HepG2 (cell line): ENCODE measurements around the gene ARVCF. TPM values are rescaled to one million over a fixed set of nuclear protein-coding genes. Genes with fewer than 3 reads are reported as not detected.

Experiments used
- ATAC-seq: fragments of 200-7000 bp; cut with Tn5 transposase; 3 replicates; pipeline ENCODE4 v1.9.1; 2020; ENCODE audit warnings: mild to moderate bottlenecking, moderate library complexity
- BruUV-seq: library from RNA; stranded (reverse); fragments of 400-500 nt; replicated peaks from 2 replicates; lab custom pipeline; 2021; lab: Mats Ljungman, UMichigan
- CTCF ChIA-PET: fragments of 300-600 bp; formaldehyde crosslinking; extraction: SDS; loops from one replicate; lab custom pipeline; 2021; ENCODE audit warnings: low total read pairs, inconsistent platforms, low intra/inter-chr PET ratio; lab: Yijun Ruan, JAX
- POLR2A ChIA-PET: fragments of 350-600 bp; sonication (Branson Sonifier 250); formaldehyde crosslinking; loops from one replicate; lab custom pipeline; 2020; ENCODE audit warnings: antibody characterized with exemption, inconsistent platforms; lab: Yijun Ruan, JAX
- DNase-seq: peaks from one replicate; pipeline ENCODE4 v3.0.0-alpha.2; 2015; ENCODE audit warnings: low spot score
- FAIRE-seq: peaks from 3 replicates; lab custom pipeline; 2011; peaks lifted over from hg19 to GRCh38; lab: Jason Lieb, UNC
- H2AFZ ChIP-seq: one replicate; pipeline ENCODE4 v1.6.1; 2011; ENCODE audit warnings: low read length, inconsistent platforms
- H3K27ac ChIP-seq: fragments of 300-600 bp; 3 replicates; pipeline ENCODE4 v1.8.0; 2011; ENCODE audit warnings: mixed run types, mild to moderate bottlenecking, mixed read lengths, low read length, inconsistent platforms; ENCODE audit not compliant: insufficient read depth; ENCODE audit errors: extremely low read length
- H3K27me3 ChIP-seq, 2 experiments: fragments of 200-600 bp in 1 of 2; 2 replicates in 1 of 2; 3 replicates in 1 of 2; pipeline versions ENCODE4 v1.6.0 to v1.8.0; 2011; ENCODE audit warnings: low read length in 2 of 2, mild to moderate bottlenecking in 2 of 2, moderate library complexity in 2 of 2, inconsistent platforms in 1 of 2; ENCODE audit not compliant: insufficient read depth in 2 of 2, control insufficient read depth in 1 of 2
- H3K36me3 ChIP-seq, 2 experiments: fragments of 200-600 bp in 1 of 2; replicated peaks in 1 of 2; 2 replicates in 1 of 2; 3 replicates in 1 of 2; pipeline versions ENCODE4 v1.5.1 to v1.8.0; 2011; ENCODE audit warnings: low read length in 2 of 2, inconsistent platforms in 1 of 2; ENCODE audit not compliant: insufficient read depth in 2 of 2, control insufficient read depth in 1 of 2
- H3K4me1 ChIP-seq: 2 replicates; pipeline ENCODE4 v1.5.1; 2012; ENCODE audit warnings: low read length, inconsistent platforms; ENCODE audit not compliant: insufficient read depth
- H3K4me2 ChIP-seq: 2 replicates; pipeline ENCODE4 v1.6.0; 2011; ENCODE audit warnings: low read depth, low read length, inconsistent platforms
- H3K4me3 ChIP-seq, 3 experiments: fragments of 200-600 bp in 1 of 3; sonication (generic), shearing (Covaris generic) in 1 of 3; replicated peaks in 1 of 3; 2 replicates each; pipeline ENCODE4 v1.5.1; 2011 to 2016; ENCODE audit warnings: low read length in 3 of 3, inconsistent platforms in 2 of 3, low read depth in 2 of 3, mild to moderate bottlenecking in 2 of 3, control low read depth in 1 of 3, mixed read lengths in 1 of 3; ENCODE audit not compliant: insufficient read depth in 1 of 3
- H3K79me2 ChIP-seq: one replicate; pipeline ENCODE4 v1.6.1; 2011; ENCODE audit warnings: low read length, inconsistent platforms; ENCODE audit not compliant: insufficient read depth
- H3K9ac ChIP-seq: 2 replicates; pipeline ENCODE4 v1.6.0; 2011; ENCODE audit warnings: mild to moderate bottlenecking, low read depth, low read length, inconsistent platforms; ENCODE audit not compliant: insufficient read depth
- H3K9me3 ChIP-seq: 2 replicates; pipeline ENCODE4 v1.5.1; 2012; ENCODE audit warnings: mild to moderate bottlenecking, low read length
- H4K20me1 ChIP-seq: 2 replicates; pipeline ENCODE4 v1.6.0; 2011; ENCODE audit warnings: inconsistent platforms, mild to moderate bottlenecking, low read length, moderate library complexity; ENCODE audit not compliant: insufficient read depth
- CBX2 ChIP-seq, 2 experiments: fragments of 200-600 bp in 1 of 2; sonication (generic); formaldehyde crosslinking in 1 of 2; IDR thresholded peaks; 2 replicates each; pipeline versions ENCODE4 v1.7.0 to v1.8.1; 2018 to 2022; ENCODE audit warnings: low read depth in 2 of 2, low read length in 1 of 2, mild to moderate bottlenecking in 1 of 2, missing genetic modification reagents in 1 of 2
- GATAD2A ChIP-seq: IDR thresholded peaks from 2 replicates; pipeline ENCODE4 v1.6.1; 2016
- KLF13 ChIP-seq: sonication (generic); formaldehyde crosslinking; IDR thresholded peaks from 2 replicates; pipeline ENCODE4 v1.4.0; 2020; ENCODE audit warnings: mild to moderate bottlenecking, missing genetic modification reagents
- MED13 ChIP-seq: sonication (generic); formaldehyde crosslinking; IDR thresholded peaks from 2 replicates; pipeline ENCODE4 v1.5.0; 2020; ENCODE audit warnings: missing genetic modification reagents
- PHF20 ChIP-seq: sonication (generic); formaldehyde crosslinking; IDR thresholded peaks from 2 replicates; pipeline ENCODE4 v1.5.0; 2020; ENCODE audit warnings: mild to moderate bottlenecking, missing genetic modification reagents
- RXRB ChIP-seq: IDR thresholded peaks from 2 replicates; pipeline ENCODE4 v1.6.1; 2016; ENCODE audit warnings: borderline replicate concordance, missing genetic modification reagents, missing compliant biosample characterization
- SP1 ChIP-seq, 2 experiments: fragments of 450-650 bp in 1 of 2; sonication (generic) in 1 of 2; formaldehyde crosslinking in 1 of 2; IDR thresholded peaks; 2 replicates each; pipeline versions ENCODE4 v1.4.0 to v1.6.1; 2016 to 2020; ENCODE audit warnings: missing genetic modification reagents in 1 of 2
- ZNF556 ChIP-seq: sonication (generic); formaldehyde crosslinking; IDR thresholded peaks from 2 replicates; pipeline ENCODE4 v1.4.0; 2020; ENCODE audit warnings: mild to moderate bottlenecking, missing genetic modification reagents, borderline replicate concordance
- WGBS: methylation state at CpG from one replicate; pipeline ENCODE4 v1.1.6; 2017; ENCODE audit warnings: low lambda C conversion rate; 5-methylcytosine and 5-hydroxymethylcytosine counted together
- in situ Hi-C: cut with HindIII; loops from 2 replicates; pipeline ENCODE4 v1.10.0; 2017; ENCODE audit warnings: low pct_unique_long_range_greater_than_20kb; ENCODE audit not compliant: extremely low pct_ligation_motif_present
- intact Hi-C: fragments of 100-400 bp; cut with micrococcal nuclease; formaldehyde crosslinking; loops from one replicate; pipeline ENCODE4 v1.10.0; 2022; ENCODE audit not compliant: unreplicated experiment
- polyA plus RNA-seq, 8 experiments: library from polyadenylated mRNA; depleted of rRNA in 3 of 8; stranded (reverse) in 7 of 8; unstranded in 1 of 8; fragments of >200 nt; fragmentation: Illumina TruSeq in 4 of 8; extraction: Trizol in 4 of 8; gene quantifications; 2 replicates each; pipeline versions ENCODE4 v1.2.1 to v1.2.3, GENCODE V29; 2011 to 2016; ENCODE audit warnings: low read depth in 4 of 8, missing spikeins in 1 of 8, mixed read lengths in 1 of 8; ENCODE audit not compliant: insufficient read depth in 1 of 8
- total RNA-seq, 5 experiments: library from RNA; depleted of rRNA; stranded (reverse); fragments of >200 nt; fragmentation: Illumina TruSeq; extraction: Trizol; gene quantifications; 2 replicates each; pipeline ENCODE4 v1.2.3, GENCODE V29; 2016; ENCODE audit warnings: low read depth in 1 of 5
- TF ChIP-seq, protein P1 (sequence below): sonication (generic); formaldehyde crosslinking; IDR thresholded peaks from 2 replicates; pipeline ENCODE4 v1.5.0; 2020; ENCODE audit warnings: missing genetic modification reagents, mild to moderate bottlenecking, borderline replicate concordance
- TF ChIP-seq, protein P2 (sequence below): sonication (generic); formaldehyde crosslinking; conservative IDR thresholded peaks from 2 replicates; pipeline ENCODE4 v1.8.1; 2023; ENCODE audit warnings: missing genetic modification reagents
- TF ChIP-seq, protein P3 (sequence below): sonication (generic); formaldehyde crosslinking; IDR thresholded peaks from 2 replicates; pipeline ENCODE4 v1.5.1; 2020; ENCODE audit warnings: mild to moderate bottlenecking, missing genetic modification reagents, moderate library complexity
- TF ChIP-seq, protein P4 (sequence below): IDR thresholded peaks from 2 replicates; pipeline ENCODE4 v1.6.1; 2016; ENCODE audit warnings: missing compliant biosample characterization, missing genetic modification reagents, borderline replicate concordance

ARVCF gene
- total and polyA plus RNA-seq, 2 of the 13 experiments (the other 11 are each of a cell fraction or from before 2014, with no cell fraction given): 16.4 to 17.7 TPM

DNA sequence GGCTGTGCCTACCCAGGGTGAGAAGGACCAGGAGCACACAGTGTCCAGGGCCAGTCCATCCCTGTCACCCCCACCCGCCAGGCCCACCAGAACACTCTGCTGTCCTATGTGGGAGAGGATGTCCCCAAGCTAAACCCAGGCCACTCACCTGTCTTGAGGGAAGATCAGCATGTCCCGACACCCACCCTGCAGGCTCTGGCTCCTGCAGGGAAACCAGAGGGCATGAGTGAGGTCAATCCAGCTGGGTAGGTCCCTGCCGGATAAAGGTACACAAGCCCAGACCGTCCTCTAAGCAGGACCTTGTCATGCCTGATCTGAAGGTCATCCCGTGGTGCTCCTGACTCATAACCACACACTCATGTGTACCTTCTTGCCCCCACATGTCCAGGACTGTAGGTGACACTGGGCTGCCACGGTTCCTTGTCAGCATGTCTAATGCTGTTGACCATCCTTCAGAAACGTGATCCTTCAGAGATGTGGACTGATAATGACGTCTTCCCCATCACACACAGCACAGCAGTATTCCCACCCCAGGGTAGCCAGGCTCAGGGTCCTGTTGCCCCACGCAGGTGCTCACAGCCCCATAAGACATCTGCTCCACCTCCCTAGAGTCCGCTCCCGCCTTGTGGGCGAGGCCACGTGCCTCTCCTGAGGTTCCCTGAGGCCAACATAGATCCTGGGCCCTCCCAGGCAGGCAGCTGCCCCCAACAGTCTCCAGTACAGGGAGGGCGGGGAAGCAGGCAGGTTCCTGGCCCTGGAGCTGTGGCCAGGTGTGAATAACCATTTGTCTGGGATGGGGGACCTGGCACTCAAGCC is 6.1 kb downstream of the ARVCF start (continued):
- TF ChIP-seq, protein P1, sequence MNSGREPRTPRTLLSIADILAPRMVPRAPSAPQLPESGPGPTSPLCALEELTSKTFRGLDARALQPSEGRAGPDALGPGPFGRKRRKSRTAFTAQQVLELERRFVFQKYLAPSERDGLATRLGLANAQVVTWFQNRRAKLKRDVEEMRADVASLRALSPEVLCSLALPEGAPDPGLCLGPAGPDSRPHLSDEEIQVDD (CRISPR knock-in tag): no peak
- TF ChIP-seq, all 625 proteins: peak for 124

DNA sequence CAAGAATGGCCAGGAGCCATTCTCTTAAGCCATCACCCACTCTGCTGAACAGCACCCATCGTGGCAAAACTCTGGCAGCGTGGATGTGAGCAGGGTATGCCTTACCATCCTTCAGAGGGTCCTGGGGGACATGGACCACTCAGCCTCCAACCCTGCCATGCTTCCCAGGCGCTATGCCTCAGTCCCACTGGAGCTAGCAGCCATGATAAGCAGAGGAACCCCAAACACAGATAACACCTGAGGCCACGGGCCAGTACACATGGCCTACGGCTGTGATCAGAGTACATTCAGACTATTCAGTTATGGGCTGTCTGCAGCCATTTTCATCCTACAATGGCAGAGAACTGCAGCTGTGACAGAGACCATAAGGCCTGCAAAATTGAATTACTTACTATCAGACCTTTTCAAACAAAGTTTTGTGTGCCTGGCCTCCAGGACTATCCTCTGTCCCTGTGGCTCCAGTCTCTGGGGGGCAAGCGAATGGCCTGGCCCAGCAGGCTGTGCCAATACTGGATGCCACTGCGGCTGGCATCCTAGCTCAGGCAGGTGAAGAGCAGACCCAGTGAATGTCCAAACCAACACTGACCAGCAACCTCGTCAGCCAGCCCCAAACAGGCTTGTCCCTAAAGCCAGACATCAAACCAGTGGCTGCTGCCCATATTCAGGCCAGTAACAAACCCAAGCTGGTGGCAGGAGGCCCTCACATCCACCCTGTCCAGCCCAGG is 6.9 kb downstream of the ARVCF start:
- Histone ChIP-seq H3K4me1 (peaks cover 46% of the 10 kb centered on the region), H4K20me1 (no peaks in the 10 kb centered on the region), H3K27me3 (no peaks in the 10 kb centered on the region), H3K79me2 (peaks cover 7% of the 10 kb centered on the region), H3K9me3 (peaks cover under 1% of the 10 kb centered on the region; the same call in 1 of the 2 replicates), H3K36me3 (peaks cover 0 to under 1% of the 10 kb centered on the region in 2 experiments; a peak in 2 of 5 replicates), H3K4me3 (no peak overlapping the region), H3K4me2 (no peak overlapping the region), H3K9ac (peak overlapping the region; percentile 3; the same call in 1 of the 2 replicates), H3K27ac (peak overlapping the region; percentile 38), H2AFZ (no peak overlapping the region)
- ChIA-PET POLR2A (interaction anchor here (0.7 kb wide), 1 partner anchor 47 kb away, joined by 6 read pairs; no protein-coding TSS in a partner anchor), CTCF (interaction anchor here (1.2 kb wide), 1 partner anchor 39 kb away, joined by 3 read pairs; no protein-coding TSS in a partner anchor)
- intact Hi-C loops: loop anchor here (10.0 kb wide), 1 partner anchor 65 kb away; no protein-coding TSS in a partner anchor
- FAIRE-seq (no peak), DNase-seq (no peak), ATAC-seq (no peak)
- in situ Hi-C loops: loop anchor here (5.0 kb wide), 1 partner anchor 37 kb away; no protein-coding TSS in a partner anchor
- 100% methylated on average over 2 of the region's 8 CpGs for WGBS
- BruUV-seq: no TSS peak
- TF ChIP-seq, protein P2, sequence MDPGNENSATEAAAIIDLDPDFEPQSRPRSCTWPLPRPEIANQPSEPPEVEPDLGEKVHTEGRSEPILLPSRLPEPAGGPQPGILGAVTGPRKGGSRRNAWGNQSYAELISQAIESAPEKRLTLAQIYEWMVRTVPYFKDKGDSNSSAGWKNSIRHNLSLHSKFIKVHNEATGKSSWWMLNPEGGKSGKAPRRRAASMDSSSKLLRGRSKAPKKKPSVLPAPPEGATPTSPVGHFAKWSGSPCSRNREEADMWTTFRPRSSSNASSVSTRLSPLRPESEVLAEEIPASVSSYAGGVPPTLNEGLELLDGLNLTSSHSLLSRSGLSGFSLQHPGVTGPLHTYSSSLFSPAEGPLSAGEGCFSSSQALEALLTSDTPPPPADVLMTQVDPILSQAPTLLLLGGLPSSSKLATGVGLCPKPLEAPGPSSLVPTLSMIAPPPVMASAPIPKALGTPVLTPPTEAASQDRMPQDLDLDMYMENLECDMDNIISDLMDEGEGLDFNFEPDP (CRISPR knock-in tag): no peak
- TF ChIP-seq CBX2 (IDR thresholded peaks at IDR 0.05; ENCODE audit: low read depth, low read length) (no peak), CBX2 (CRISPR knock-in tag; IDR thresholded peaks at IDR 0.05; ENCODE audit: low read depth) (no peak), GATAD2A (no peak), PHF20 (CRISPR knock-in tag) (no peak), ZNF556 (CRISPR knock-in tag) (no peak), RXRB (CRISPR knock-in tag) (no peak), SP1 (IDR thresholded peaks at IDR 0.05) (no peak), SP1 (CRISPR knock-in tag; IDR thresholded peaks at IDR 0.05) (no peak), MED13 (CRISPR knock-in tag) (no peak), KLF13 (no peak)
- TF ChIP-seq, protein P3, sequence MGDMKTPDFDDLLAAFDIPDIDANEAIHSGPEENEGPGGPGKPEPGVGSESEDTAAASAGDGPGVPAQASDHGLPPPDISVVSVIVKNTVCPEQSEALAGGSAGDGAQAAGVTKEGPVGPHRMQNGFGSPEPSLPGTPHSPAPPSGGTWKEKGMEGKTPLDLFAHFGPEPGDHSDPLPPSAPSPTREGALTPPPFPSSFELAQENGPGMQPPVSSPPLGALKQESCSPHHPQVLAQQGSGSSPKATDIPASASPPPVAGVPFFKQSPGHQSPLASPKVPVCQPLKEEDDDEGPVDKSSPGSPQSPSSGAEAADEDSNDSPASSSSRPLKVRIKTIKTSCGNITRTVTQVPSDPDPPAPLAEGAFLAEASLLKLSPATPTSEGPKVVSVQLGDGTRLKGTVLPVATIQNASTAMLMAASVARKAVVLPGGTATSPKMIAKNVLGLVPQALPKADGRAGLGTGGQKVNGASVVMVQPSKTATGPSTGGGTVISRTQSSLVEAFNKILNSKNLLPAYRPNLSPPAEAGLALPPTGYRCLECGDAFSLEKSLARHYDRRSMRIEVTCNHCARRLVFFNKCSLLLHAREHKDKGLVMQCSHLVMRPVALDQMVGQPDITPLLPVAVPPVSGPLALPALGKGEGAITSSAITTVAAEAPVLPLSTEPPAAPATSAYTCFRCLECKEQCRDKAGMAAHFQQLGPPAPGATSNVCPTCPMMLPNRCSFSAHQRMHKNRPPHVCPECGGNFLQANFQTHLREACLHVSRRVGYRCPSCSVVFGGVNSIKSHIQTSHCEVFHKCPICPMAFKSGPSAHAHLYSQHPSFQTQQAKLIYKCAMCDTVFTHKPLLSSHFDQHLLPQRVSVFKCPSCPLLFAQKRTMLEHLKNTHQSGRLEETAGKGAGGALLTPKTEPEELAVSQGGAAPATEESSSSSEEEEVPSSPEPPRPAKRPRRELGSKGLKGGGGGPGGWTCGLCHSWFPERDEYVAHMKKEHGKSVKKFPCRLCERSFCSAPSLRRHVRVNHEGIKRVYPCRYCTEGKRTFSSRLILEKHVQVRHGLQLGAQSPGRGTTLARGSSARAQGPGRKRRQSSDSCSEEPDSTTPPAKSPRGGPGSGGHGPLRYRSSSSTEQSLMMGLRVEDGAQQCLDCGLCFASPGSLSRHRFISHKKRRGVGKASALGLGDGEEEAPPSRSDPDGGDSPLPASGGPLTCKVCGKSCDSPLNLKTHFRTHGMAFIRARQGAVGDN (CRISPR knock-in tag): no peak
- TF ChIP-seq, protein P4, sequence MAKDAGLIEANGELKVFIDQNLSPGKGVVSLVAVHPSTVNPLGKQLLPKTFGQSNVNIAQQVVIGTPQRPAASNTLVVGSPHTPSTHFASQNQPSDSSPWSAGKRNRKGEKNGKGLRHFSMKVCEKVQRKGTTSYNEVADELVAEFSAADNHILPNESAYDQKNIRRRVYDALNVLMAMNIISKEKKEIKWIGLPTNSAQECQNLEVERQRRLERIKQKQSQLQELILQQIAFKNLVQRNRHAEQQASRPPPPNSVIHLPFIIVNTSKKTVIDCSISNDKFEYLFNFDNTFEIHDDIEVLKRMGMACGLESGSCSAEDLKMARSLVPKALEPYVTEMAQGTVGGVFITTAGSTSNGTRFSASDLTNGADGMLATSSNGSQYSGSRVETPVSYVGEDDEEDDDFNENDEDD (CRISPR knock-in tag): no peak
